NCI-H1092 (cell line): Measurements from ENCODE around the gene TMEM120B.
A peak's percentile ranks its signal among the peaks of the same experiment; 100 is the strongest.

Source experiments
- DNase-seq: peaks from one replicate; lab custom pipeline; 2025; lab: John Stamatoyannopoulos, UW

The TMEM120B gene

DNA sequence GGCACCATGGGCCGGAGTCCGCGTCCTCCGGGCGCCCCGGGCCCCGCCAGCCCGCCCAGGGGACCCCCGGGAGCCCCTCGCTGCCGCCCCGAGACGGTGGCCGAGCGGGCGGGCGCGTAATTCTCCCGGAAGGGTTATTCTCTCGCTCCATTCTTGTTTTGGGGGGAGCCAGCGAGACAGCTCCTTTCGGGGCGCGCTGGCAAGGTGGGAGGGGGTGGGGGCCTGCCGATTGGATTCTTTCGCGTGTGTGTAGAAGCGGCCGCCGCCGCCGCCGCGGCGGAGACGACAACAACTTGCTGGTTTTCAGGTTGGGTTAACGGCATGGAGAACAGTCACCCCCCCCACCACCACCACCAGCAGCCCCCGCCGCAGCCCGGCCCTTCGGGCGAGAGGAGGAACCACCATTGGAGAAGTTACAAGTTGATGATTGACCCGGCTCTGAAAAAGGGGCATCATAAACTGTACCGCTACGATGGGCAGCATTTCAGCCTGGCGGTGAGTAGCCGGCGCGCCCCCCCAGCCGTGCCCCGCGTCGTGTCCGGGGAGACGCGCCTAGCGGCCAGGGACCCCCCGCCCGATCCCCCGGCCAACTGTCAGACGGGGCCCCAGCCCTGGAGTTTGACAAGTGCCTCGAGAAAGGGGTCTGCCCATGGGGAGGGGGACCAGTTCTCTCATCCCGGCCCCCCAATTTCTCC lies 92.0 kb downstream of the TMEM120B start:
- no peak for DNase-seq

DNA sequence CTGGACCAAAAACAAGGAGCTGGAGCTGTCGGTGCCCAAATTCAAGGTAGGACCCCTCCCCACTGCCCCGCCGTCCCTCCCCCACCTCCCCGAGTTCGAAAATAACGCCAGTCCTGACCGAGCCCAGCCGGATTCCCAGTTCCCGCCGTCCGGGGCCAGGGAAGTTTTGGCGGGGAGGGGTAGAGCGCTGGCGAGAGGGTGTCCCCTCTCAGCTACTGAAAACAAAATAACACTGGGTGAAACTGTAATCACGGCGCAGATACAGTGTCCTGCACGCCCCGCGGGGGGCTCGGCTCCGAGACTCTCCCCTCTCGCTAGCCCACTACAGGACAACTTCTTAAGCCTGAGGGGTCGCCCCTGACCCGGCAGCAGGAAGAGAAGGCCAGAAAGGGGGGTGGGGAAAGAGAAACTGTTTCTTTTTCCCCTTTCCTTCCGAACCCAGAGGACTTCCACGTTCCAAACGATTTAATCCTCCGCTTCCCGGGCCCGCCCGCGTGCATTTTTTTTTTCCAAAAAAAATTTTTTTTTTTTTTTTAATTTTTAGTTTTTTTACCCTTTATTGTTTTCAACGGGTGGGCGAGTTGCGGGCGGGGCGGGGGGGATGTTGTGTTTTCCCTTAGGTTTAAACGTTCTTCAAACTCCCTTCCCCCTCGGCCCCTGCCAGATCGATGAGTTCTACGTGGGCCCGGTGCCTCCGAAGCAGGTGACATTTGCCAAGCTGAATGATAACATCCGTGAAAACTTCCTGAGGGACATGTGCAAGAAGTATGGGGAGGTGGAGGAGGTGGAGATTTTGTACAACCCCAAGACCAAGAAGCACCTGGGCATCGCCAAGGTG lies 92.8 kb downstream of the TMEM120B start:
- DNase-seq = no peak

DNA sequence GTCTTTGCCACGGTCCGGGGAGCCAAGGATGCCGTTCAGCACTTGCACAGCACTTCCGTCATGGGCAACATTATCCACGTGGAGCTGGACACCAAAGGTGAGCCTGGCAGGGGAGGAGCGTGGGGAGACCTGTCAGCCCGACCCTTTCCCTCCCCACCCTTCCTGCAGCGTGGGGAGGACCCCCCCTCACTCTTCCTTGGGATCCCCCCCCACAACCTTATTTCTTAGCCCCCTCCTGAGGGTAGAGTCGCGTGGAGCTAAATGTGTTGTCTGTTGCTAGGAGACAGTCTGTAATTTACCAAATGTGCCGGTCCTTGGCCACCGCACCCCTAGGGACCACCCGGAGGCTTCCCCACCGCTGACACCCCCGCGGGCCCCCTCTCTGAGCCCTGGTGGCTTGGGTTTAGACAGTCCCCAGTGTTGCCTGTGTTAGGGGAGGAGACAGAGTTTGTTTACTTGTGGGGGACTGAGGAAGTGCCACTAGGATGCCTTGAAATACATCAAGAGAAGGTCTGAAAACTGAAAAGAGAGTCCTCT lies 93.5 kb downstream of the TMEM120B start:
- no peak for DNase-seq

DNA sequence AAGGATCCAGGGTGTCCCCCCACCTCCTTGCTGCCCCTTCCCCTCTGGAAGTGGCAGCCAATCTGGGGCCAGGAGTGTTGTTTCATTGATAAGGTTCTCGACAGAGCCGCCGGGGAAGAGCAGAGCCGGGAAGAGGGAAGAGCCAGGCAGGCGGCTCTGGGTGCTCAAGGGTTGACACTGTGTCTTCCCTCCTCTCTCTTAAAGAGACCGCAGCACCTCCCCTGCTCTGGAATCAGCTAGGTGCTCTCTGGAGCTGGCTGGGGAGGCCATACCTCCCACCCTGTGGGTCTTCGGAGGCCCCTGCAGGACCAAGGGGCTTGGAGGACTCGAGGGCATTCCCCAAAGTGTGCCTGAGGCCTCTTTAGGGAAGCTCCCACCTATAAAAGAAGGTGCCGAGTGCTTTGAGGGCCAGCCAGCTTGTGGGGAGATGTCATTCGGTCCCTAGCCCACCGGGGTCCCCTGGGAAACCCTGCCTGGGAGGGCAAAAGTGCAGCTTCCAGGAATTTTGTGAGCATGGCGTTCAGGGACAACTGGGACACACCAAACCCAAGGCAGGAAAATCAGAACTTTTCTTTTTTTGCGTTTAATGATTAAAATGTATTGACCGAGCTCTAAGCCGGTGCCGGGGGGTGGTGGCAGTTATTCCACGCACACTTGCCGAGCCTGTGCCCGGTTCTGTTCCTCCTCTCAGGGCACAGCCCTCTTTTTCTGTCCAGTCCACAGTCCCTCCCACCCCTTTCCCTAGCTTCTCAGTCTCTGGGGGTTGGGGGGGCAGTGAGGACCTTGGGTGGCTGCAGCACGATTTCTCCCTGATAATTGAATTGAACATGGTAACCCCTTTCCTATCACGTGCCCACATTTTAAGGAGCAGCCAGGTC lies 94.2 kb downstream of the TMEM120B start:
- DNase-seq = no peak

DNA sequence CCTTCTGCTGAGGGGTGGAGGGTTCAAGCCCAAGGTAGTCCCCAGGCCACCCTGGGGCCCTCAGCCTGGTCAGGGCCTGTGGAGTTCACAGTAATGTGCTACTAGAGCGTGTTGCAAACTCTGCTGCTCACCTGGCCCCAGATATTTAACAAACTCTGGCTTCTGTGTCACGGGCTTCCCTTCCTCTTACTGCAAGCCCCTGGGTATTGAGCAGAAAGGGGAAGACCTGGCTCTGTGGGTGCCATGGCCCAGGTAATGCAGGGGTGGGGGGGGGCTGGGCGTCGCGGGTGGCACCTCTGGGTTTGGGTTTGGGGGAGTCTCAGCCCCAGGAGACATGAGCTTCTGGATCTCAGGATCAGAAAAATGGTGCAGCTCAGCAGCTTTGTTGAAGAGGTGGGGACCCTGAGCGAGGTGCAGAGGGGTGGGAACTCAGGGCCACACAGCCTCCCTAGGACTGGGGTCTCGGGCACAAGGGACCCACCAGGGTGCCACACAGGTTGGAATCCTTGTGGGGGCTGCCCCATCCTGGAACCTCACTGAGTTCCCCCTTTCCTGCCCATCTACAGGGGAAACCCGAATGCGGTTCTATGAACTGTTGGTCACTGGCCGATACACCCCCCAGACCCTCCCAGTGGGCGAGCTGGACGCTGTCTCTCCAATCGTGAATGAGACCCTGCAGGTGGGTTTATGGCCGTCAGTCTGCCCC lies 95.2 kb downstream of the TMEM120B start:
- no peak for DNase-seq

DNA sequence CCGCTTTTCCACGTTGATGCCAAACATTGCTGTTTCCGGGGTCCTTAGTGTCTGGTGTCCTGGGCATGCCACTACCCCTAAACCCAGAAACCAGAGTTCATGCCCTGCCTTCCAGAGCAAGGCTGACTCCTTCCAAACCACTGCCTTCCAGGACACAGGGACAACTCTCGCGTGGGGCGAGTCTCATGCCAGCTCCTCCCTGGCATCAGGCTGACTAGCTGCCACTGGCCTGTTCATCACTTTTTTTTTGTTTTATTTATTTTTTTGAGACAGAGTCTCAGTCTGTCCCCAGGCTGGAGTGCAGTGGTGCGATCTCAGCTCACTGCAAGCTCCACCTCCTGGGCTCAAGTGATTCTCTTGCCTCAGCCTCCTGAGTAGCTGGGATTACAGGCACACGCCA lies 96.1 kb downstream of the TMEM120B start:
- no peak for DNase-seq

DNA sequence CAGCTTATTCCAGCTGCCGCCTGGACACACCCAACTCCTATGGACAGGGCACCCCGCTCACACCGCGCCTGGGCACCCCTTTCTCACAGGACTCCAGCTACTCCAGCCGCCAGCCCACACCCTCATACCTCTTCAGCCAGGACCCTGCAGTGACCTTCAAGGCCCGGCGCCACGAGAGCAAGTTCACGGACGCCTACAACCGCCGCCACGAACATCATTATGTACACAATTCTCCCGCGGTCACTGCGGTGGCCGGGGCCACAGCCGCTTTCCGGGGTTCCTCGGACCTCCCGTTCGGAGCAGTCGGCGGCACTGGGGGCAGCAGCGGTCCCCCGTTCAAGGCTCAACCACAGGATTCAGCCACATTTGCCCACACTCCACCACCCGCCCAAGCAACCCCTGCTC lies 97.2 kb downstream of the TMEM120B start:
- DNase-seq = no peak

DNA sequence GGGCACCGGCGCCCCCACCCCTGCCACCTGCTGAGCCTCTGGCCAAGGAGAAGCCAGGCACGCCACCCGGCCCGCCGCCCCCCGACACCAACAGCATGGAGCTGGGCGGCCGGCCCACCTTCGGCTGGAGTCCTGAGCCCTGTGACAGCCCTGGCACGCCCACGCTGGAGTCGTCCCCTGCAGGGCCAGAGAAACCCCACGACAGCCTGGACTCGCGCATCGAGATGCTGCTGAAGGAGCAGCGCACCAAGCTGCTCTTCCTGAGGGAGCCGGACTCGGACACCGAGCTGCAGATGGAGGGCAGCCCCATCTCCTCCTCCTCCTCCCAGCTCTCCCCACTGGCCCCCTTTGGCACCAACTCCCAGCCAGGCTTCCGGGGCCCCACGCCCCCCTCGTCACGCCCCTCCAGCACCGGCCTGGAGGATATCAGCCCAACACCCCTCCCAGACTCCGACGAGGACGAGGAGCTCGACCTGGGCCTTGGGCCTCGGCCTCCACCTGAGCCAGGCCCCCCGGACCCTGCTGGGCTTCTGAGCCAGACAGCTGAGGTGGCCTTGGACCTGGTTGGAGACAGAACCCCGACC lies 97.8 kb downstream of the TMEM120B start:
- no peak for DNase-seq

DNA sequence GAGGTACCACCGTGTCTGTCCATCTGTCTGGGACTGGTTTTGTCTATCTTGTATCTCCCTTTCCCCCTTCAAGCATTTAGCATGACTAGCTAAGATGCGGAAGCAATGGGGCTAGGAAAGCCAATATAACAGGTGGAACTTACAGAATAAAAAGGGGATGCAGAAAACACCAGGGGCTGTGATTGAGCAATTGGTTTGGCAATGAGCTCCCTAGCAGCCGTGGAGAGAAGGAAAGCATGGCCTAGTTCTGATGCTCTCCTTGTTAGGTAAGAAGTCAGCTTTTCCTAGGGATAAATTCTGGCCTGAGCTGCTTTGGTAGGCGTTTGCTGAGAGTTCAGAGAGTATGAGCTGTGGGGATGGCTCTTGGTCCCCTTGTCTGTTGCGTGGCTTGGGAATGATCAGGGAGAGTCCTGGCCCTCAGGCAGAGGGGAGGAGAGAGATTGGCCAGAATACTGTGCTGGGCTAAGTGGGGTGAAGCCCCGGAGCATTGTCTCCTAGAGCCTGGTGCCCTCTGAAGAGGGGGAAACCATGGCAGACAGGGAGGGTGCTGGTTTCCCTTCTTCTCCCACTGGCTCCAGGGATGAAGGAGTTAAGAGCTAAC lies 98.4 kb downstream of the TMEM120B start:
- no peak for DNase-seq

DNA sequence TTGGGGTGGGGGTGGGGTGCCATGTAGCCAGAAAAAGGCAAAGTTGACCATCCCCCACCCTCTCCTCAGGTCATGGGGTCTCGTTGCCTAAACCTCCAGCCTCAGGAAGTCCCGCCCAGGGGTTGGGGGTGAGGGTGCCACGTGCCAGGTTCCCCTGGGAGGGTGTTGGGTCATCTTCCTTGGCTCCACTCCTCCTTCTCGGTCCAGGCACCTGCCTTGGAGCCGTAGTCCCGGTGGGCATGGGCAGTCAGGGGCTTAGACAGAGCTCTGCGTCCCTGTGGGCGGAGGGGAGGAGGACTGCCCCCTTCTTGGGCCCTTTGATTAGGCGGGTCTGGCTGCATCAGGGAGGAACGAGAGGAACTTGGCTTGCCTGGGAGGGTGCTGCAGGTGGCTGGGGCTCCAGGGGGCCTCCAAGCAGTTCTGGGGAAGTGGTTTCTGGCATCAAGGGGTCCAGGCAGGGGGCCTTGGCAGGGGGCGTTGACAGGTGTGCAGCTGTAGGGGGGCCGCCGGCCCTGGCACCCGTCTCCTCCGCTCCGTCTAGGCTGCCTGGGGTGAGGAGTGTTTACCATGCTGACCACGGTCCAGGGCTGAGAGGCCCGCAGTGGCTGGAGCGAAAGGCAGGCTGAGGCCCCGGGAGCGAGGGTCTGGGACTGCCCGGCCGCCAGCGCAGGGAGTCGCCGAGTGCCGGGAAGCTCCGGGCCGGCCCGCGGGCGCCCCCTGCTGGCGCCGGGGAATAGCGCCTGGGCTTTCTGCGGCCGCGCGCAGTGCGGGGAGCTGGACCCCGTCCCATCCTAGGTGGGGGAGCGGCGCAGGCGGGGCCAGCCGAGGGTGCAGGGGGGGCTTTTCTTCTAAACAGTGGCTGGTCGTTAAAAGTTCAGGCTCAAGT lies 99.1 kb downstream of the TMEM120B start:
- peak; percentile 36 for DNase-seq

DNA sequence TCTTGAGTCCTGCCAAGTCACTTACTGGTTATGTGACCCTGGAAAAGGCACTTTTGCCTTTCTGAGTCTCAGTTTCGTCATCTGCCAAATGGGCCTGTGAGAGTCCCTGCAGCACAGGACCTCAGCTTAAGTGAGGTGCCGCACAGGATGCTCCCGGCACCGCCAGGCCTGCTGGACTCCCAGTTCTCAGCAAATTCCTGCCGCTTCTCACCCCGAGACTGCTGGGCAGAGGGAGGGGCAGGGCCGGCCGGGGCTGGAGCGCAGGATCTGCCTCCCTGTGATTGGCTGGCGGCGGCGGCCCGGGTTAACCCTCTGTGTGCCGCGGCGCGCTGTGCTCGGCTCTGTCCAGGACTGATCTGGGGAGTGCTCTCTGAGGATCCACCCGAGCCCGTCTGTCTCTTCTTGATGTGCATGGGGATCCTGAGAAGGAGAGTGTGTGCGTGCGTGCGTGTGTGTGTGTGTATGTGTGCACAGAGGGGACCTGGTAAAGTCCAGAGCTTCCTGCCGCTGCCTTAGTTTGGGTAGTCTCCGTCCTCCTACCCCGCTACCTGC lies 99.8 kb downstream of the TMEM120B start:
- DNase-seq = no peak

DNA sequence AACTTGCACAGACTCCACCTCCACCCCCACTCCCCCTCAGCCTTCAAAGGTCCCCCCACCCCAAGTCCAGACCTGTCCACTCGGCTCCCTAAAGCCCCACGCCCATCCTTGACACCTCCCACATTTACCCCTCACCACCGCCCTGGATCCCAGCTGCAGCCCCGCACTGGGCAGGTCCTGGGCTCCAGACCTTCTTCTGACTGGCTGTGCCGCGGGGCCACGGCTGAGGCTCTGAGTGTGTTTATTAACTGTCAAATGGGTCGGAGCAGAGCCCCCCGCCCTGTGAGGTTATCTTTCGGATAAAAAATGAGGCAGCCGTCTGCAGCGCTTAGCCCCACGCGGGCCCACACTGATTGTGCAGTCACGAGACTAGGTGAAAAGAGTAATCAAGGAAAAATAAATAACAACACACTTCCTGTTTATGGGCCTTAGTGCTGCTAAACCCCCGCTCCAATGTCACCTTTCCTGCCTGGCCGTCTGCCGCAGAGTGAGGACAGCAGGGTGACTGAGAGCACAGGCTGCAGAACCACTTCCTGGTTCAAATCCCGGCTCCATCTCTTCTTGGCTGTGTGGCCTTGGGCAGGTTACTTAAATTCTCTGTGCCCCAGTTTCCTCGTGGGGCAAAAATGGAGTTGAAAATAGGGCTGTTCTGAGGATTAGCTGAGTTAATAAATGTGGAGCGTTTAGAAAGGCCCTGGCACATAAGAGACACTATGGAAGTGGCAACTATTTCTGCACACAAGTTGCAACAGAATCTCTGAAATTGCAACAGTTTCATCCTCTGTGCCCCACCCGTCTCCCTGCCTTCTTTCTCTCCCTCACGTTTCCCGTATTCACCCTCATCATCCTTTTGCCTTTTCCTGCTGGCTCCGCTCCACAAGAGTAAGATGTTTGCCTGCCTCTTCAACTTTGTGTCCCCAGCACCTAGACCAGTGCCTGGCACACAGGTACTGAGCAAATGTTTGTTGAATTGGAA lies 100.7 kb downstream of the TMEM120B start:
- DNase-seq = no peak

DNA sequence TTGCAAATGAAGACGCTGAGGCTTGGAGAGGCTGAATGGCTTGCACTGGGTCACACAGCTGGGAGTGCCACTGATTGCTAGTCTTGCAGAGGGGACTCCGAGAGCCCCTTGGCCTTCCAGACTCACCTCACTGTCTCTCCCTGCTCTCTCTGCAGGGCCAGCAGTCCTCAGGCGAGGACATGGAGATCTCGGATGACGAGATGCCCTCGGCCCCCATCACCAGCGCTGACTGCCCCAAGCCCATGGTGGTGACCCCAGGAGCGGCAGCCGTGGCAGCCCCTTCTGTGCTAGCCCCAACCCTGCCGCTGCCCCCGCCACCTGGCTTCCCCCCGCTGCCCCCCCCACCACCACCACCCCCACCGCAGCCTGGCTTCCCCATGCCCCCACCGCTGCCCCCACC lies 101.4 kb downstream of the TMEM120B start:
- DNase-seq = no peak

DNA sequence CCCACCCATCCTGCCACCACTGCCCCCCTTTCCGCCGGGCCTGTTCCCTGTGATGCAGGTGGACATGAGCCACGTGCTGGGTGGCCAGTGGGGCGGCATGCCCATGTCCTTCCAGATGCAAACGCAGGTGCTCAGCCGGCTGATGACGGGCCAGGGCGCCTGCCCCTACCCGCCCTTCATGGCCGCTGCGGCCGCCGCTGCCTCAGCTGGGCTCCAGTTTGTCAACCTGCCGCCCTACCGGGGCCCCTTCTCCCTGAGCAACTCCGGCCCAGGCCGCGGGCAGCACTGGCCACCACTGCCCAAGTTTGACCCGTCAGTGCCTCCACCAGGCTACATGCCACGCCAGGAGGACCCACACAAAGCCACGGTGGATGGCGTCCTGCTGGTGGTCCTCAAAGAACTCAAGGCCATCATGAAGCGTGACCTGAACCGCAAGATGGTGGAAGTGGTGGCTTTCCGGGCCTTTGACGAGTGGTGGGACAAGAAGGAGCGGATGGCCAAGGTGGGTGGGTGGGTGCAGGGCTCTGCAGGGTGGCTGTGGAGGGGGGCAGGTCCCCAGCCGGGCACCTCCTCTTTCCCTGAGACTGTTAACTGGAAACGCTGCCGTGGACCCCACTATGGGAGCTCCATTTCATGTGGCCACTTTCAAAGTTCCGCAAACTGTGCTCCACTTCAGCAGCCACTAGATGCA lies 102.0 kb downstream of the TMEM120B start:
- no peak for DNase-seq

DNA sequence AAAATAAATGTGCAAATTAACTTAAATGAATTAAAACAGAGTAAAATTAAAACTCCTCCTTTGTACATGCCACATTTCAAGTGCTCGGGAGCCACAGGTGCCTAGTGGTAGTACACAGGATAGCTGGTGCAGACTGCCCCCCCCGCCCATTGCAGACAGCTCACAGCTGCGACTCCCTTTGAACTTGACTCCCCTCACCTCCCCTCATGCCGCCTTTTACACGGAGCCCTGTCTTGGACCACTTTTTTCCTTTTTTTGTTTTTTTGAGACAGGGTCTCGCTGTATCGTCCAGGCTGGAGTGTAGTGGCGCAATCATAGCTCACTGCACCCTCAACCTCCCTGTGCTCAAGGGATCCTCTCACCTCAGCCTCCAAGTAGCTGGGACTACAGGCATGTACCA lies 102.7 kb downstream of the TMEM120B start:
- DNase-seq = no peak

DNA sequence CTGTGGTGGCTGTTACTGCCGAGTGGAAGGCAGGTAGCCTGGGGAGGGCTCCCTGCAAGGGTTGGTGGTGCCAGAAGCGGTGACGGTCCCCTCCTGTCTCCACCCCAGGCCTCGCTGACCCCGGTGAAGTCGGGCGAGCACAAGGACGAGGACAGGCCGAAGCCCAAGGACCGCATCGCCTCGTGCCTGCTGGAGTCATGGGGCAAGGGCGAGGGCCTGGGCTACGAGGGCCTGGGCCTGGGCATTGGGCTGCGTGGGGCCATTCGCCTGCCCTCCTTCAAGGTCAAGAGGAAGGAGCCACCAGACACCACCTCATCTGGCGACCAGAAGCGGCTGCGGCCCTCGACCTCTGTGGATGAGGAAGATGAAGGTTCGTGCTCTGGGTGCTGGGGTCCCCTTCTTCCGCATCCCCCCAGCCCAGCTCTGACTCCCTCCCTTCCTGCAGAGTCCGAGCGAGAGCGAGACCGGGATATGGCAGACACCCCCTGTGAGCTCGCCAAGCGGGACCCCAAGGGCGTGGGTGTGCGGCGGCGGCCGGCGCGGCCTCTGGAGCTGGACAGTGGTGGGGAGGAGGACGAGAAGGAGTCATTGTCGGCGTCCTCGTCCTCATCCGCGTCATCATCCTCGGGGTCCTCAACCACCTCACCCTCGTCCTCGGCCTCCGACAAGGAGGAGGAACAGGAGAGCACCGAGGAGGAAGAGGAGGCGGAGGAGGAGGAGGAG lies 104.5 kb downstream of the TMEM120B start:
- DNase-seq = no peak

DNA sequence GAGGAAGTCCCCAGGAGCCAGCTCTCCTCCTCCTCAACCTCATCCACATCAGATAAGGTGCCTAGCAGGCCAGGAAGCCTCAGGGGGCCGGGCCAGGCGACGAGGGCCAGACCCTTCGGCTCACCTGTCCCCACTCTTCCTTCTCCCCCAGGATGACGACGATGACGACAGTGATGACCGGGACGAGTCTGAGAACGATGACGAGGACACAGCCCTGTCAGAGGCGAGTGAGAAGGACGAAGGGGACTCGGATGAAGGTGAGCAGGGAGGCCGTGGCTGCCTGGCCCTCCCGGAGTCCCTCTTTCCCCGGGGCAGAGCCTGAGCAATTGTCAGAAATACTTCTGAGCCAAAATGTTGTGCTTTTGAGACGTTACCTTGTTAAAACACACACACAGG lies 105.1 kb downstream of the TMEM120B start:
- no peak for DNase-seq
